GM12801 (cell line): ENCODE measurements around the gene PAX6.

ENCODE experiments used
- TF ChIP-seq, protein P1 (sequence below): IDR thresholded peaks from one replicate; pipeline ENCODE4 v1.5.1; 2011; ENCODE audit warnings: control low read depth; ENCODE audit not compliant: insufficient read length; ENCODE audit errors: extremely low read depth

Gene PAX6

DNA sequence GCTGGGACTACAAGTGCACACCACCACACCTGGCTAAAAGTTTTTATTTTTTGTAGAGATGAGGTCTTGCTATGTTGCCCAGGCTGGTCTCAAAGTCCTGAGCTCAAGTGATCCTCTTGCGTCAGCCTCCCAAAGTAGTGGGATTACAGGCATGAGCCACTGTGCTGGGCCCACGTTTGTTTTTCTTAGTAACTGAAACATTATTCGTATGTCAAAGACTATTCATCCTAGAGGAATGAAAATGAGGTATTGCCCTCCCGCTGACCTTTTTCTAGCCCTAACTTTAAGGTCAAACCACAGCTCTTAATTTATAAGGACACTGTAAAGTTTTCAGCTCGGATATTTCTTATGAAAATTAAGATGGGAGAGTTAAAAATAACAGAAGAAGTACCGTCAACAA lies 33.2 kb upstream of the PAX6 start:
- TF ChIP-seq, protein P1, sequence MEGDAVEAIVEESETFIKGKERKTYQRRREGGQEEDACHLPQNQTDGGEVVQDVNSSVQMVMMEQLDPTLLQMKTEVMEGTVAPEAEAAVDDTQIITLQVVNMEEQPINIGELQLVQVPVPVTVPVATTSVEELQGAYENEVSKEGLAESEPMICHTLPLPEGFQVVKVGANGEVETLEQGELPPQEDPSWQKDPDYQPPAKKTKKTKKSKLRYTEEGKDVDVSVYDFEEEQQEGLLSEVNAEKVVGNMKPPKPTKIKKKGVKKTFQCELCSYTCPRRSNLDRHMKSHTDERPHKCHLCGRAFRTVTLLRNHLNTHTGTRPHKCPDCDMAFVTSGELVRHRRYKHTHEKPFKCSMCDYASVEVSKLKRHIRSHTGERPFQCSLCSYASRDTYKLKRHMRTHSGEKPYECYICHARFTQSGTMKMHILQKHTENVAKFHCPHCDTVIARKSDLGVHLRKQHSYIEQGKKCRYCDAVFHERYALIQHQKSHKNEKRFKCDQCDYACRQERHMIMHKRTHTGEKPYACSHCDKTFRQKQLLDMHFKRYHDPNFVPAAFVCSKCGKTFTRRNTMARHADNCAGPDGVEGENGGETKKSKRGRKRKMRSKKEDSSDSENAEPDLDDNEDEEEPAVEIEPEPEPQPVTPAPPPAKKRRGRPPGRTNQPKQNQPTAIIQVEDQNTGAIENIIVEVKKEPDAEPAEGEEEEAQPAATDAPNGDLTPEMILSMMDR: no peak

- TF ChIP-seq, protein P1: no peak
Observed at GRCh38 chr11:31841435-31841834, 30.3 kb upstream of the PAX6 start.

- TF ChIP-seq, protein P1: no peak
Observed at GRCh38 chr11:31834237-31834636, 23.1 kb upstream of the PAX6 start.

DNA sequence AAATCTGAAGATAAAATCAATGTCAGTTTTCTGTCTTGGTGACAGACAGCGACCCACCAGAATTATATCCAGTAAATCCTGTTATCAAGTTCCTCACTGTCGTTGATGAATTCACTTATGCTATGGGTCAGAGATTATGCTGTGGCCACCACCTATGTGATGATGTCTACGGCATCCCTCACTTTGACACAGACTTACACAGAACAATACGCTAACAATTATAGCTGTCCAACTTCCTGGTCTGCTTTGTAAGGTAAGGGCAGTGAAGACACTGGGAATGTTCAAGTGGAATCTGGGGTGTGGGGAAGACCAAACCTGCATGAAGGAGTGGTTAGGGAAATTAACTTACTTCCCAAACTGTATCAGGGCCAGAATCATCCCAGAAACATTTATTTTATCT lies 19.3 kb upstream of the PAX6 start:
- TF ChIP-seq, protein P1: no peak

GRCh38 chr11:31828217-31828616 lies 17.1 kb upstream of the PAX6 start:
- TF ChIP-seq, protein P1: no peak

- TF ChIP-seq, protein P1: no peak
Observed at GRCh38 chr11:31827455-31828206, 16.5 kb upstream of the PAX6 start.

- TF ChIP-seq, protein P1: no peak
Observed at GRCh38 chr11:31826536-31827438, 15.7 kb upstream of the PAX6 start.
